Adipocyte (in vitro differentiated cells): ENCODE results near the gene RNF13.
A peak's percentile ranks its signal among the peaks of the same experiment; 100 is the strongest.
"Not testable (repeated sequence)": the region's sequence is repeated elsewhere in the genome, so short reads cannot be mapped to it uniquely, and the experiment has no call there.

Experiments used
- DNase-seq: peaks from one replicate; pipeline ENCODE4 v3.0.0-alpha.2; 2015; ENCODE audit warnings: low read depth
- H3K27me3 ChIP-seq: replicated peaks from 2 replicates; pipeline ENCODE4 v1.7.0; 2013; ENCODE audit warnings: mild to moderate bottlenecking, low read length, moderate library complexity; ENCODE audit not compliant: control insufficient read depth, insufficient read depth
- H3K36me3 ChIP-seq: 2 replicates; pipeline ENCODE4 v1.7.0; 2013; ENCODE audit warnings: low read length, mild to moderate bottlenecking, moderate library complexity; ENCODE audit not compliant: control insufficient read depth, insufficient read depth, severe bottlenecking
- H3K4me1 ChIP-seq: 2 replicates; pipeline ENCODE4 v1.7.0; 2013; ENCODE audit warnings: mild to moderate bottlenecking, low read length, moderate library complexity; ENCODE audit not compliant: control insufficient read depth, insufficient read depth
- H3K4me3 ChIP-seq: 2 replicates; pipeline ENCODE4 v1.7.0; 2013; ENCODE audit warnings: mild to moderate bottlenecking, low read length, moderate library complexity
- H3K9ac ChIP-seq: 2 replicates; pipeline ENCODE4 v1.7.0; 2013; ENCODE audit warnings: mild to moderate bottlenecking, low read length, moderate library complexity
- H3K9me3 ChIP-seq: 2 replicates; pipeline ENCODE4 v1.7.0; 2013; ENCODE audit warnings: mild to moderate bottlenecking, low read length, moderate library complexity; ENCODE audit not compliant: control insufficient read depth

The RNF13 gene

DNA sequence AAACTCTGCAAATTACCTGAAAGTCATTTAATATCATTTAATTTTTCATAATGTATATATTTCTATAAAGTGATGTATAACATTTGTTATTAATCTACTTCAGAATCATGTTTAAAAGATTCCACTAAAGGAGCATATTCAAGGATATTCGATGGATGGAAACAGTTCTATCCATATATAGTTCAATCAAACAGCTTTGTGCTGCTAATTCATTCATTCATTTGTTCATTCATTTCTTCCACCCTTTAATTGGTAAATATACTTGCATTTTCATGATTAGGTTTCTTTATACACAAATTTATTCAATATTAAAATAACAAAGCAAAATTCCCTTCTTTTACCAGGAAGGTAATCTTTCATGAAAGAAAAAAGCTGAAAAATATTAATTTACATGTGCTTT is 64.7 kb downstream of the RNF13 start:
- Histone ChIP-seq H3K9me3 (no peaks in the 10 kb centered on the region), H3K4me3 (no peak overlapping the region), H3K4me1 (peaks cover 17% of the 10 kb centered on the region), H3K36me3 (peaks cover 15% of the 10 kb centered on the region), H3K9ac (no peak overlapping the region), H3K27me3 (no peaks in the 10 kb centered on the region)
- DNase-seq, result no peak

DNA sequence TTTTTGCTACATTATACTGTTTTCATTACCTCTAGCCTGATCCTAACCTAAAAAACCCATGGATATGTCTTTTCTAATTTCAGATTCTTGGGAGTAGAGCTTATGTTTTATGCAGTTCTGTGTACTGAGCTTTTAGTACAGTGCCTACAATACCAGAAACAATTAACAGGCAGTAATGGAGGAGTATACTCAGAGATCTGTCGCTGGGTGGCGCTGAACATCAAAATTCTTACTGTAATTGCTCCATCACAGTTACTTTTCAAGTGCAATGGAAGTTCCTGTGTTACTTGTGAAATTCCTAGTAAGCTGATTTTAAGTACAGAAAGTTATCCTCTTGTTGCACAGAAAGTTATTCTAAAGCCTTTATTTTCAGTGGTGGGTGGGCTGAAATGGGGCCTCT is 66.9 kb downstream of the RNF13 start:
- peak; percentile 91 for DNase-seq
- Histone ChIP-seq H3K9me3 (no peaks in the 10 kb centered on the region), H3K4me1 (peaks cover 17% of the 10 kb centered on the region), H3K4me3 (no peak overlapping the region), H3K9ac (no peak overlapping the region), H3K36me3 (no peaks in the 10 kb centered on the region), H3K27me3 (no peaks in the 10 kb centered on the region)

DNA sequence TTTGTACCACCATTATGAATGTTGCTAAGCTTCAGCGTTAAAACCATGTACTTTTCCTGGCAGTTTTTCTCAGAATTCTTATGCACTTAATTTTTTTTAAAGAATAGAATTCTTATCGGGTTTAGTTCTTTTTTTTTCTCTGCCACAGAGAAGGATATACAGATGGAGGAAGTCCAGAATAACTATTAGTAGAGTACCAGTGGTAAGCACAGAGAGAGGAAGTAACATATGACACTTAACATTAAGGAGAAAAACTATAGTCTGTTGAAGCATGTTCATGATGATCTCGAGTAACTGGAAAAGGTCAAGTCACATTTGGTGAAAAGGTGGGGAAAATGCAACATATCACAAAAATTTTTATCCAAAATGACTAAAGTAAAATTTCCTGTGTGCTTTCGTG is 68.9 kb downstream of the RNF13 start:
- Histone ChIP-seq H3K9me3 (no peaks in the 10 kb centered on the region), H3K4me3 (no peak overlapping the region), H3K27me3 (no peaks in the 10 kb centered on the region), H3K36me3 (no peaks in the 10 kb centered on the region), H3K9ac (no peak overlapping the region), H3K4me1 (peaks cover 10% of the 10 kb centered on the region)
- DNase-seq, result no peak

DNA sequence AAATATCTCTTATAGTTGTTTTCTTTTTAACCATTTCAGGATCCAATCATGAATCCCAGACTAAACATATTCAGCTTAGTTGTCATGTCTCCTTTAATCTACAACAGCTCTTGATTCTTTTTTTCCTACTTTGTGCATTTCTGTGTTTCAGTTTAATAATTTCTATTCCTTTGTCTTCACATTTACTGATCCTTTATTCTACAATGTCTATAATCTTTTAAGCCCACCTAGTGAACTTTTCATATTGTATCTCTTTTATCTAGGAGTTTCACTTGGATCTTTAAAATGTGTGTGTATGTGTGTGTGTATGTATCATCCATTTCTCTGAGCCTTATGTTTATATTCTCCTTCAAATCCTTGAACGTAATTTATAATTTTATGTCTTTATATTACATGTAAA is 70.1 kb downstream of the RNF13 start:
- DNase-seq, result no peak
- peaks cover 10% of the 10 kb centered on the region for H3K4me1 ChIP-seq

GRCh38 chr3:149883860-149884259 is 70.8 kb downstream of the RNF13 start:
- not testable (repeated sequence) for H3K9ac ChIP-seq, H3K9me3 ChIP-seq, H3K36me3 ChIP-seq, H3K27me3 ChIP-seq, DNase-seq, H3K4me3 ChIP-seq
- H3K4me1 ChIP-seq, result peaks cover 10% of the 10 kb centered on the region

More for the DNA sequence above, 70.1 kb downstream of the RNF13 start:
- Histone ChIP-seq H3K9me3 (no peaks in the 10 kb centered on the region), H3K9ac (no peak overlapping the region), H3K4me3 (no peak overlapping the region), H3K27me3 (no peaks in the 10 kb centered on the region), H3K36me3 (no peaks in the 10 kb centered on the region)

- not testable (repeated sequence) for DNase-seq, H3K9ac ChIP-seq, H3K9me3 ChIP-seq, H3K36me3 ChIP-seq, H3K27me3 ChIP-seq, H3K4me3 ChIP-seq
- peaks cover 10% of the 10 kb centered on the region for H3K4me1 ChIP-seq
Measured at GRCh38 chr3:149884848-149885247, 71.8 kb downstream of the RNF13 start.

DNA sequence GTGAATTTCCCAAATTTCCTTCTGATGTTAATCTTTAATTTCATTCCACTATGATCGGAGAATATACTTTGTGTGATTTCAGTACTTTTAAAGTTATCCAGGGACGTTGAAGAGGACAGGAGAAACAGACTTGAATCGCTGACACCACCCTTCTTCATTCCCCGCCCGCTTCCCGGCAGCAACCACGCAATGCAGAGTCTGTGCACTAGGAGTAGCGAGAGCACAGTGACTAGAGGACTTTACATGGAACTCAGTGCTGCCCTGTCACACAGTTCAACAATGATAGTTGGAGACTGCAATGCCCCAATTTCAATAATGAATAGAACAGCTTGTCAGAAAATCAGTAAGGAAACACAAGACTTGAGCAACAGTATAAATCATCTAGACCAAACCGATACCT is 73.9 kb downstream of the RNF13 start:
- Histone ChIP-seq H3K27me3 (no peaks in the 10 kb centered on the region), H3K9me3 (no peaks in the 10 kb centered on the region), H3K36me3 (no peaks in the 10 kb centered on the region), H3K9ac (peak overlapping the region; percentile 35), H3K4me1 (no peaks in the 10 kb centered on the region), H3K4me3 (no peak overlapping the region)
- no peak for DNase-seq

GRCh38 chr3:149891621-149892020 is 78.6 kb downstream of the RNF13 start:
- Histone ChIP-seq H3K36me3 (peaks cover 6% of the 10 kb centered on the region), H3K9ac (no peak overlapping the region), H3K9me3 (no peaks in the 10 kb centered on the region), H3K4me1 (peaks cover 23% of the 10 kb centered on the region), H3K27me3 (no peaks in the 10 kb centered on the region), H3K4me3 (no peak overlapping the region)
- no peak for DNase-seq

DNA sequence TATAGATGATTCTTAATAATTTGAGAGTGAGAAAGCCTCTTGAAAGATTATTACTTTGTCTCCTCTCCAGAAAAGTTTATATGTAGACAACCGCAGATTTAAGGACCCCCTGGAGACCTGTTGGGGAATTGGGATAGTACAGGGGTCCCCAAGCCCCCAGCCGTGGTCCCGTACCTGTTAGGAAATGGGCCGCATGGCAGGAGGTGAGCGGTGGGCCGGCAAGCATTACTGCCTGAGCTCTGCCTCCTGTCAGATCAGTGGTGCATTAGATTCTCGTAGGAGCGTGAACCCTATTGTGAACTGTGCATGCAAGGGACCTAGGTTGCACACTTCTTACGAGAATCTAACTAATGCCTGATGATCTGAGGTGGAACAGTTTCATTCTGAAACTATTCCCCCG is 79.4 kb downstream of the RNF13 start:
- H3K4me3 ChIP-seq, result no peak overlapping the region
- H3K27me3 ChIP-seq, result no peaks in the 10 kb centered on the region

DNA sequence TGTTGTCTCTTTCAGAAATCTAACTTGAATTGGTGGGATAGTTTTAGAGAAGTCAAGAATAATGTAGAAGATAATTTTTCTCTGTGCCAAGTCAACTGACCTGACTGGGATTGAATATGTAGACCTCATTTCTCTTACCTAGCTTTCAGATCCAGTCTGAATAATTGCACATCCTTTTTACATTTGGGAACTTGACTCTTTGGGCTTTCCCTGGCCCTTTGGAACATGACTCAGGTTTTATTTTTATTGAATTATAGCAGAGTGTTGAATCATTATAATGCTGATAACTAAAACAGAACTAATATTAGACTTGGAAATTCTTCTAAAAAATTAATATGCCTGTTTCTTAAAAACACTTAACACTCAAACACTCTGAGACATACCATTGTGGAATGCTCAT is 81.2 kb downstream of the RNF13 start:
- Histone ChIP-seq H3K4me3 (no peak overlapping the region), H3K4me1 (peaks cover 34% of the 10 kb centered on the region), H3K36me3 (peaks cover 14% of the 10 kb centered on the region), H3K27me3 (no peaks in the 10 kb centered on the region), H3K9ac (no peak overlapping the region), H3K9me3 (no peaks in the 10 kb centered on the region)
- DNase-seq, result peak; percentile 17

More for the DNA sequence above, 79.4 kb downstream of the RNF13 start:
- Histone ChIP-seq H3K9me3 (no peaks in the 10 kb centered on the region), H3K9ac (no peak overlapping the region), H3K4me1 (peaks cover 23% of the 10 kb centered on the region), H3K36me3 (peaks cover 12% of the 10 kb centered on the region)
- no peak for DNase-seq

DNA sequence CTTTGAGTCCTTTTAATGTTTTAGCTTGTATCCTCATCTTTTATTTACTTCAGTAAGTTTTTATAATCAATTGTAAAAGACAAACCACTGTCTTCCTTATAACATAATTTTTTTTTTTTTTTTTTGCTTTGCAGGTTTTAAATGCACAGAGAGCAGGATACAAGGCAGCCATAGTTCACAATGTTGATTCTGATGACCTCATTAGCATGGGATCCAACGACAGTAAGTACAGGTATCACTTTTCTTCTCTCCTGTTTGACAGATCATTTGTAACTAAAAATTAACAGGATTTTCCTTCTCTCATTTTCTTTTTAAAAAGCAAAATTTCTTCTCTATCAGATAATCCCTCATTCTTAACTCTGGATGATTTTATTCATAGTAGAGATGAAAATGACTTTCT is 82.3 kb downstream of the RNF13 start:
- H3K36me3 ChIP-seq, result peaks cover 14% of the 10 kb centered on the region
- H3K4me3 ChIP-seq, result no peak overlapping the region
- H3K27me3 ChIP-seq, result no peaks in the 10 kb centered on the region
- DNase-seq, result no peak
- peaks cover 40% of the 10 kb centered on the region for H3K4me1 ChIP-seq
- H3K9ac ChIP-seq, result no peak overlapping the region
- H3K9me3 ChIP-seq, result no peaks in the 10 kb centered on the region

DNA sequence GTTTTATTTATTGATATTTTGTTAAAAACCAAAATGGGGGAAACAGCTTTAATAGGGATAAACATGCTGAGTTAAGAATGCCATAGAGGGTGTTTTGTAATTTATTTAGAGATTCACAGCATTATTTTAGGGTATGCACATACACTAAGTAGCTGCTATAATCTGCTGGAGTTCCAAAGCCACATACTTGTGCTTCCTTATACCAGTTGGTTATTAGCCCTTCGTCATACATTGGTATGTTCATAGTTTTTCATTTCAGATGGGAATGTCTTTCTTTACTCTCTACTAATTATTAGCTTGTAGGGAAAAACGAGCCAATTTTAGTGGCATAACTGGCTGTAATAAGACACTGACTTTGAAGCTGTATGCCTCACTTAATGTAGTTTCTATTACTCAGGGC is 82.8 kb downstream of the RNF13 start:
- Histone ChIP-seq H3K4me1 (peaks cover 40% of the 10 kb centered on the region), H3K9ac (no peak overlapping the region), H3K9me3 (no peaks in the 10 kb centered on the region), H3K36me3 (peaks cover 14% of the 10 kb centered on the region), H3K27me3 (no peaks in the 10 kb centered on the region), H3K4me3 (no peak overlapping the region)
- no peak for DNase-seq
